GM21447 (cell line): Measurements from ENCODE around the gene KRT79.
"Not testable (repeated sequence)": the region's sequence is repeated elsewhere in the genome, so short reads cannot be mapped to it uniquely, and the experiment has no call there.

Experiments
- ATAC-seq: cut with Tn5 transposase; IDR thresholded peaks from one replicate; pipeline ENCODE4 v1.9.1; 2021; ENCODE audit not compliant: unreplicated experiment

The KRT79 gene

DNA sequence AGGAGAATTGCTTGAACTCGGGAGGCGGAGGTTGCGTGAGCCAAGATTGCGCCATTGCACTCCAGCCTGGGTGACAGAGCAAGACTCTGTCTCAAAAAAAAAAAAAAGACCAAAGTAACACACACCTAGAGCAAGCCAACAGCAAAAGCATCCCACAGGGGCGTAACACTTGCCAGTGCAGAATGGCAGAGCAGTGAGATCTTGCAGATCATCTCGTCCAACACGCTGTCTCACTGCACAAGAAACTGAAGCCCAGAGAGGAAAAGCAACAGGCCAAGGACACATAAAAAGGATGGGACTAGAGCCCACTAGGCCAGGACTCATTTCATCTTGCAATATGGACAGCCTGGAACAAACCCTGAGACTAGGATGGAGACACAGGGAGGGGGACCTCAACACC, 27.4 kb upstream of the KRT79 start:
- ATAC-seq = no peak

- no peak for ATAC-seq
These were observed 26.2 kb upstream of the KRT79 start for GRCh38 chr12:52860102-52860823.

- ATAC-seq = no peak
These were observed 23.4 kb upstream of the KRT79 start for GRCh38 chr12:52857500-52857899.

DNA sequence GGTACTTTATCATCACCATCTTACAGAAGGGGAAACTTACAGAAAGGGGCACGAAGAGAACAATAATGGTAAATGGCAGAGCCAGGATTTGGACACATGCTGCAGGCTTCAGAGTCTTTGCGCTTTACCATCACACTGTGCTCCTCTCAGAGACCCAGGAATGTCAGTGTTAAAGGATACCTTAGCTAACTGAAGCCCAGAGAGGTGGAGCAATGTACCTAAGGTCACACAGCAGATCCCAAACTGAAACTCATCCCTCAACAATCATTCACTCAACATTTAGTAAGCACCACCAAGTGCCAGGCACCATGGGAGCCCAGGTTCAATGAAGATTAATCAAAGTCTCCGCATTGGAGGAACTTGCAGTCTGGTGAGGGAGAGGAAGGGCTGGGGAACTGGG, 22.7 kb upstream of the KRT79 start:
- no peak for ATAC-seq

GRCh38 chr12:52856077-52856476, 22.0 kb upstream of the KRT79 start:
- not testable (repeated sequence) for ATAC-seq

GRCh38 chr12:52851787-52852186, 17.7 kb upstream of the KRT79 start:
- ATAC-seq = no peak

DNA sequence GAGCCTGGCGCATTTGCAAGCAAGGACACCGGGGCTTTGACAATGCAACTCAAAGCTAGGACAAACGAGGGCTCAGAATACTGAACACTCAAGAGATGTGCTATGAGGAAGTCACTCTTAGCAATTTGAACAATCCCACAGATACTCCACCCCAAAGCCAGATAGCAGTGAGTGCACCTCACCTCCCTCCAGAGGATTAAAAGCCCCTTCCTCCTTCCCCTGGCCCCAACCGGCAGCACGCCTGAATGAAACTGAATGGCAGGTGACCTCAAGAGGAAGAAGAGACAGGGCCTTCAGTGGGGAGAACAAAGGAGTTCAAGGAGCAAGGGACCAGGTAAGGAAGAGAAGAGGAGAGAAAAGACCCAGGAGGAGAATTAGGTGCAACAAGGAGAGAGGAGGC, 16.6 kb upstream of the KRT79 start:
- ATAC-seq = no peak

GRCh38 chr12:52849511-52849910, 15.4 kb upstream of the KRT79 start:
- ATAC-seq = no peak

- no peak for ATAC-seq
These were observed 14.6 kb upstream of the KRT79 start, which contains the start of gene KRT78 for GRCh38 chr12:52848661-52849255. Gene KRT78, minus strand, starts transcription at chr12:52848994. Its CDS starts 64 bp downstream, at chr12:52848930.

GRCh38 chr12:52847335-52848102, 13.4 kb upstream of the KRT79 start:
- ATAC-seq = no peak

- no peak for ATAC-seq
These were observed 12.4 kb upstream of the KRT79 start for GRCh38 chr12:52846356-52846970.

- ATAC-seq = no peak
These were observed 11.8 kb upstream of the KRT79 start for GRCh38 chr12:52845946-52846345.

- no peak for ATAC-seq
These were observed 10.3 kb upstream of the KRT79 start for GRCh38 chr12:52844386-52844785.

DNA sequence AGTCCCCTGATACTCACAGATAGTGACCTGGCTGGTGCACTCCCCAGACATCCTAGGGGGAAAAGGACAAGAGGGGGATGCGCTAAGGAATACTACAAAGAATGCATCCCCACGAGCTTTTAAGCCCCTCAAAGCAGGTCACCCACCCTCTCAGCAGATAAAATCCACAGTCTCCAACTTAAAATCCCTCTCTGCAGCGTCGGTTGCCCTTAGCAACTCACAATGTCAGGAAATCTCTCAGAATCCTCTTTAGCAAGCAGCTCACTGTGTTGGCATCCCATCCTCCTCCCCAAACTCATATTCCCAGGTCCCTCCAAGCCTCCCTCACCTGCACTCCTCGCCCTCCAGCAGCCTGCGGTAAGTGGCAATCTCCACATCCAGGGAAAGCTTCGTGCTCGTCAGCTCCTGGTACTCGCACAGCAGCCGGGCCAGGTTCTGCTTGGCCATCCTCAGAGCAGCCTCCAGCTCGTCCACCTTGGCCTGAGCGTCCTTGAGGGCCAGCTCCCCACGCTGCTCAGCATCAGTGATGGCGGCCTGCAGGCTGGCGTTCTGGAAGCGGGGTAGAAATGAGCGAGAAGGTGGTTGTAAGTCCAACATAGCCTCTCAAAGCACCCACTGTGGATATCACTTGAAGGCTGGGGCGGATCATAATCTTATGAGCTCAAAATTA, 5.5 kb upstream of the KRT79 start:
- no peak for ATAC-seq

GRCh38 chr12:52838609-52839435, 4.7 kb upstream of the KRT79 start:
- ATAC-seq = no peak

GRCh38 chr12:52837781-52838608, 3.9 kb upstream of the KRT79 start:
- ATAC-seq = no peak

DNA sequence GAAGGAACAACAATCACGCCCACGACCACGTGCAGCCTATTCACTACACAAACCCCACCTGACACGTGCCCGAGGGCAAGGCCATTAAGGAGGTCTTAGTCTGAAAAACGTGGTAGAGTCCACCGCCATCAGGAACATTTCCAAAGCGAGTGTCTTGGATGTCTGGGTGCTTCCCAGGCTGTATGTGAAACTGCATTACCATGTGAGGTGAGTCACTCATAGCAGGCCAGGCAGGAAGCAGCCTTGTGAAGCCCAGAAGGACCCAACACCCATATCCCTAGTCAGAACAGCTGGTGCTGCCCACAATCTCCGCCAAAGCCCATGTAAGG, 3.3 kb upstream of the KRT79 start:
- ATAC-seq = no peak

GRCh38 chr12:52836491-52837412, 2.6 kb upstream of the KRT79 start:
- ATAC-seq = no peak
